ENCODE measurements around the gene CIAO1. TPM values are rescaled to one million over a fixed set of nuclear protein-coding genes. Genes with fewer than 3 reads are reported as not detected.

CIAO1 gene
- total and polyA plus RNA-seq, 2 of the 8 experiments (the other 6 are each of a cell fraction or from before 2014, with no cell fraction given) = 63.7 to 99.2 TPM

DNA sequence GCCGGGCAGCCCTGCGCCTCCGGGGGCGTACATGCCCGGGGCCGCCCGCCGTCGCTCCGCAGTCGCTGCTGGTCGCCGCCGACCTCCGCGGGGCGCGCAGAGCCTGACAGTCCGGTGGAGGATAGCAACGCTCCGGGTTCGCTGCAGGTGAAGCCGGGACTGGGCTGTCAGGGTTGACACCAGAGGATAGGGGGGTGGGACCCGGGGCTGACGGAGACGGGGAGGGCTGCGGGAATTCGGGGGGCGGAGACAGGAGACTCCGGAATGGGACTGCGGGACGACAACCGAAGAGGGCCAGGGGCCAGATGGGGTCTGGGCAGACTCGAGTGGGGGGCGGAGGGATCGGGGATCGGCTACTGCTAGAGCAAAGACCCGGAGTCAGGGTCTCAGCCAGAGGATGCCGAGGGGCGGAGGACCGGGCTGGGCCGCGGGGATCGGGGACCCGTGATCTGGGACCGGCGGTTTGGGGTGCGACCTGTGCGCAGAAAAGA is 631 bp upstream of the CIAO1 start:
- Histone ChIP-seq H3K9ac (replicated peaks in 1 of 4; ENCODE audit: extremely low read depth in 1 of 4, low read depth in 3 of 4, low read length in 3 of 4) (peak overlapping the region; percentile 38 to 78 (median 52); a peak in 5 of 7 replicates), H3K14ac (ENCODE audit: insufficient read length) (no peak overlapping the region), H3K4ac (replicated peaks; ENCODE audit: insufficient read length, low read depth, low read length) (no peak overlapping the region), H3K27me3 (replicated peaks in 1 of 4; ENCODE audit: control insufficient read depth in 3 of 4, extremely low read depth in 1 of 4, insufficient read depth in 3 of 4, low read length in 3 of 4) (no peaks in the 10 kb centered on the region), H4K8ac (ENCODE audit: extremely low read depth, insufficient read depth, low read length) (no peak overlapping the region; the same call in 1 of the 2 replicates), H3K9me3 (ENCODE audit: insufficient read depth in 2 of 2, low read depth in 1 of 2, low read length in 1 of 2) (no peaks in the 10 kb centered on the region), H3K27ac (ENCODE audit: low read depth, low read length) (no peak overlapping the region; the same call in 1 of the 2 replicates), H3K4me1 (replicated peaks in 1 of 4; ENCODE audit: control insufficient read depth in 3 of 4, insufficient read depth in 4 of 4, low read length in 3 of 4) (peaks cover 0 to 13% (median under 1%) of the 10 kb centered on the region in 4 experiments; a peak in 5 of 7 replicates), H4K20me1 (replicated peaks in 1 of 2; ENCODE audit: control insufficient read depth in 1 of 2, insufficient read depth in 2 of 2, low read length in 2 of 2) (peaks cover 10 to 26% of the 10 kb centered on the region in 2 experiments), H2BK5ac (ENCODE audit: low read depth, low read length) (no peak overlapping the region; the same call in 1 of the 2 replicates), H3K18ac (ENCODE audit: extremely low read depth, low read length) (no peak overlapping the region; the same call in 1 of the 2 replicates), H3K79me2 (ENCODE audit: control insufficient read depth in 1 of 2, insufficient read depth in 2 of 2, low read length in 2 of 2) (peaks cover 0 to 30% of the 10 kb centered on the region in 2 experiments; a peak in 3 of 4 replicates), H2BK120ac (replicated peaks; ENCODE audit: low read depth, low read length) (no peak overlapping the region), H3K4me3 (ENCODE audit: extremely low read depth in 1 of 4, insufficient read depth in 2 of 4, low read depth in 3 of 4, low read length in 4 of 4) (peak overlapping the region; percentile 69 to 89 (median 82)), H2BK20ac (ENCODE audit: low read length) (no peak overlapping the region), H3K23ac (ENCODE audit: insufficient read length) (no peak overlapping the region), H2BK15ac (ENCODE audit: low read length) (no peak overlapping the region), H3K36me3 (ENCODE audit: control insufficient read depth in 2 of 4, insufficient read depth in 4 of 4, low read length in 3 of 4) (peaks cover 6 to 22% (median 12%) of the 10 kb centered on the region in 4 experiments), H4K91ac (replicated peaks; ENCODE audit: insufficient read length, low read length) (no peak overlapping the region), H3K23me2 (ENCODE audit: low read depth, low read length) (peaks cover 11% of the 10 kb centered on the region; the same call in 1 of the 2 replicates), H2AK5ac (ENCODE audit: low read depth, low read length) (no peak overlapping the region), H2BK12ac (ENCODE audit: low read depth, low read length) (no peak overlapping the region), H3K4me2 (ENCODE audit: insufficient read depth in 1 of 2, low read depth in 2 of 2, low read length in 2 of 2) (peak overlapping the region; percentile 90 to 99), H3K79me1 (ENCODE audit: low read depth, low read length) (peaks cover 16% of the 10 kb centered on the region), H3K56ac (replicated peaks; ENCODE audit: insufficient read length, low read depth, low read length) (peak overlapping the region; percentile 63), H4K5ac (ENCODE audit: insufficient read length, low read depth, low read length) (peak overlapping the region; percentile 58), H2AFZ (ENCODE audit: low read length) (peak overlapping the region; percentile 93)
- ChIA-PET CTCF (ENCODE audit: partially characterized antibody) (interaction anchor here (1.2 kb wide), 1 partner anchor 24 kb away, joined by 5 read pairs; no protein-coding TSS in a partner anchor), POLR2A (ENCODE audit: partially characterized antibody) (interaction anchor here (0.6 to 1.2 kb wide), 2 partner anchors 11 to 58 kb away, joined by 3 read pairs; no protein-coding TSS in a partner anchor)
- DNase-seq (ENCODE audit: low read depth in 1 of 2, low spot score in 2 of 2) (peak in 1 of 2 experiments; percentile 69), FAIRE-seq (no peak)
- peak in 1 of 2 experiments; percentile 38; a peak in 1 of 4 replicates for TF ChIP-seq HDAC2 (IDR thresholded peaks at IDR 0.05; ENCODE audit: borderline replicate concordance in 1 of 2, low read depth in 2 of 2, low read length in 2 of 2)
- TF ChIP-seq SIN3A (conservative IDR thresholded peaks at IDR 0.05 in 1 of 2, IDR thresholded peaks at IDR 0.05 in 1 of 2; ENCODE audit: low read depth in 1 of 2, low read length in 2 of 2) = peak in 1 of 2 experiments; percentile 15; a peak in 1 of 4 replicates
- peak; percentile 59; the same call in 1 of the 2 replicates for TF ChIP-seq SP1 (IDR thresholded peaks at IDR 0.05; ENCODE audit: low read depth, low read length)
- no peak for TF ChIP-seq SP4 (IDR thresholded peaks at IDR 0.05; ENCODE audit: low read length)
- TF ChIP-seq, protein P1, sequence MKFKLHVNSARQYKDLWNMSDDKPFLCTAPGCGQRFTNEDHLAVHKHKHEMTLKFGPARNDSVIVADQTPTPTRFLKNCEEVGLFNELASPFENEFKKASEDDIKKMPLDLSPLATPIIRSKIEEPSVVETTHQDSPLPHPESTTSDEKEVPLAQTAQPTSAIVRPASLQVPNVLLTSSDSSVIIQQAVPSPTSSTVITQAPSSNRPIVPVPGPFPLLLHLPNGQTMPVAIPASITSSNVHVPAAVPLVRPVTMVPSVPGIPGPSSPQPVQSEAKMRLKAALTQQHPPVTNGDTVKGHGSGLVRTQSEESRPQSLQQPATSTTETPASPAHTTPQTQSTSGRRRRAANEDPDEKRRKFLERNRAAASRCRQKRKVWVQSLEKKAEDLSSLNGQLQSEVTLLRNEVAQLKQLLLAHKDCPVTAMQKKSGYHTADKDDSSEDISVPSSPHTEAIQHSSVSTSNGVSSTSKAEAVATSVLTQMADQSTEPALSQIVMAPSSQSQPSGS (IDR thresholded peaks at IDR 0.05; ENCODE audit: low read length) = no peak
- no peak for TF ChIP-seq FOSL1 (IDR thresholded peaks at IDR 0.05; ENCODE audit: insufficient read depth, low read depth, low read length)
- TF ChIP-seq EGR1 (IDR thresholded peaks at IDR 0.05; ENCODE audit: borderline replicate concordance, low read depth, low read length) = no peak
- no peak for TF ChIP-seq TAF1 (IDR thresholded peaks at IDR 0.05; ENCODE audit: low read depth, low read length)
- peak; percentile 47 for TF ChIP-seq SAP30 (IDR thresholded peaks at IDR 0.05; ENCODE audit: insufficient read depth, insufficient replicate concordance, low read length)
- TF ChIP-seq SRF (IDR thresholded peaks at IDR 0.05; ENCODE audit: low read depth, low read length) = no peak
- WGBS, 2 experiments (ENCODE audit: extremely low coverage in 1 of 2, insufficient coverage in 1 of 2, insufficient read length in 1 of 2, insufficient replicate concordance in 2 of 2, low coverage in 1 of 2, low lambda C conversion rate in 2 of 2, missing lambda C conversion rate in 1 of 2) = 2% methylated on average over 24 of the region's 49 CpGs; no CpG with 5 or more reads in 1 of the 2 experiments

Measured in H1 (cell line).